ENCODE data around the gene CLCN6. TPM values are rescaled to one million over a fixed set of nuclear protein-coding genes. Genes with fewer than 3 reads are reported as not detected.

CLCN6 gene
- total and polyA plus RNA-seq, 2 donors (not counting 1 experiment from before 2014, with no cell fraction given): 35.0 to 99.8 TPM

DNA sequence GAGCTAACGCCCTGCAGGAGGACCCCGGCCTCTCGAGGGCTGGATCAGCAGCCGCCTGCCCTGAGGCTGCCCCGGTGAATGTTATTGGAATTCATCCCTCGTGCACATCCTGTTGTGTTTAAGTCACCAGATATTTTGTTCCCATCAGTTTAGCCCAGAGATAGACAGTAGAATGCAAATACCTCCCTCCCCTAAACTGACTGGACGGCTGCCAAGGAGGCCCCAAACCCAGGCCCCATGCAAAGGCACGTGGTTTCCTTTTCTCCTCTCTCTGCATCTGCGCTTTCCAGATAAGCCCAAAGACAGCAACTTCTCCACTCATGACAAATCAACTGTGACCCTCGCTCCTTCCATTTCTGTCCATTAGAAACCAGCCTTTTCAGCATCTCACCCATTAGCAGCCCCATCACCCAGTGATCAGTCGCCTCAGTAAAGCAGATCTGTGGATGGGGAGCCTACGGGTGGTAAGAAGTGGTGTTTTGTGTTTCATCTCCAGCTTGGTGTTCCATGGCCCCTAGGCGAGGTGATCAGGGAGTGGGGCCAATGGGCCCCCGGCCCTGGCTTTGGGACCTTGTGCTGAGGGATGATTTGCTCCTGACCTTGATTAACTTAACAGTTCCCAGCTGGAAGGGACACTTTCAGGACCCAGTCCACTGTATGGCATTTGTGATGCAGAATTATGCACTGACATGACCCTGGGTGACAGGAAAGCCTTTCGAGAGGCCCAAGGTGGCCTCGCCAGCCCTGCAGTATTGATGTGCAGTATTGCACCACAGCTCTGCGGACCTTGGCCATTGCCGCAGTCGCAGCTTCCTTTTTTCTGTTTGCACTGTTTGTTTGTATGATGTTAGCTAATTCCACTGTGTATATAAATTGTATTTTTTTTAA is 36.4 kb downstream of the CLCN6 start:
- no peak overlapping the region for H2AFZ ChIP-seq (ENCODE audit: insufficient read depth, low read depth, low read length, poor library complexity, severe bottlenecking)
- POLR2A ChIA-PET: no interaction called here
- intact Hi-C loops (cut with micrococcal nuclease): no loop called here
- H3K4me3 ChIP-seq (ENCODE audit: control extremely low read depth in 1 of 5, extremely low read depth in 1 of 5, insufficient read depth in 1 of 5, low read depth in 2 of 5, low read length in 4 of 5): no peak overlapping the region
- Mint-ChIP-seq H3K27ac (peak overlapping the region; percentile 69), H3K27me3 (no peaks in the 10 kb centered on the region), H3K9me3 (ENCODE audit: insufficient read depth) (no peaks in the 10 kb centered on the region), H3K4me3 (peak overlapping the region; percentile 13), H3K4me1 (peaks cover 27% of the 10 kb centered on the region)
- no peaks in the 10 kb centered on the region for H3K79me2 ChIP-seq (ENCODE audit: control insufficient read depth, insufficient read depth, low read length)
- TF ChIP-seq, protein P1, sequence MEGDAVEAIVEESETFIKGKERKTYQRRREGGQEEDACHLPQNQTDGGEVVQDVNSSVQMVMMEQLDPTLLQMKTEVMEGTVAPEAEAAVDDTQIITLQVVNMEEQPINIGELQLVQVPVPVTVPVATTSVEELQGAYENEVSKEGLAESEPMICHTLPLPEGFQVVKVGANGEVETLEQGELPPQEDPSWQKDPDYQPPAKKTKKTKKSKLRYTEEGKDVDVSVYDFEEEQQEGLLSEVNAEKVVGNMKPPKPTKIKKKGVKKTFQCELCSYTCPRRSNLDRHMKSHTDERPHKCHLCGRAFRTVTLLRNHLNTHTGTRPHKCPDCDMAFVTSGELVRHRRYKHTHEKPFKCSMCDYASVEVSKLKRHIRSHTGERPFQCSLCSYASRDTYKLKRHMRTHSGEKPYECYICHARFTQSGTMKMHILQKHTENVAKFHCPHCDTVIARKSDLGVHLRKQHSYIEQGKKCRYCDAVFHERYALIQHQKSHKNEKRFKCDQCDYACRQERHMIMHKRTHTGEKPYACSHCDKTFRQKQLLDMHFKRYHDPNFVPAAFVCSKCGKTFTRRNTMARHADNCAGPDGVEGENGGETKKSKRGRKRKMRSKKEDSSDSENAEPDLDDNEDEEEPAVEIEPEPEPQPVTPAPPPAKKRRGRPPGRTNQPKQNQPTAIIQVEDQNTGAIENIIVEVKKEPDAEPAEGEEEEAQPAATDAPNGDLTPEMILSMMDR (IDR thresholded peaks at IDR 0.05): no peak
- TF ChIP-seq EZH2 (IDR thresholded peaks at IDR 0.05; ENCODE audit: borderline replicate concordance, insufficient read depth, low read depth, low read length, poor library complexity, severe bottlenecking): no peak
- peaks cover 1 to 69% of the 10 kb centered on the region in 2 experiments for H3K36me3 ChIP-seq (replicated peaks in 1 of 2; ENCODE audit: control extremely low read depth in 1 of 2, control insufficient read depth in 1 of 2, extremely low read depth in 1 of 2, insufficient read depth in 2 of 2, low read length in 1 of 2)
- peak overlapping the region in 1 of 2 donors; percentile 13 for H3K27ac ChIP-seq (ENCODE audit: low read length in 2 of 2)
- H3K27me3 ChIP-seq (replicated peaks in 1 of 4; ENCODE audit: control extremely low read depth in 1 of 4, control insufficient read depth in 3 of 4, insufficient read depth in 4 of 4, low read length in 3 of 4): no peaks in the 10 kb centered on the region
- DNase-seq (peak; percentile 39), ATAC-seq (ENCODE audit: low read depth) (peak; percentile 40)
- peaks cover 14 to 22% of the 10 kb centered on the region in 2 donors for H3K4me1 ChIP-seq (ENCODE audit: control insufficient read depth in 2 of 2, insufficient read depth in 2 of 2, low read length in 2 of 2)
- 26% methylated on average over 13 of the region's 19 CpGs for WGBS (ENCODE audit: insufficient coverage)
- H3K4me2 ChIP-seq (replicated peaks; ENCODE audit: low read depth, low read length, poor library complexity, severe bottlenecking): peak overlapping the region; percentile 50
- no peak overlapping the region for H3K9ac ChIP-seq (ENCODE audit: low read length)
- H4K20me1 ChIP-seq (ENCODE audit: control insufficient read depth, insufficient read depth, low read length, poor library complexity, severe bottlenecking): peaks cover 27% of the 10 kb centered on the region
- H3K9me3 ChIP-seq (ENCODE audit: control extremely low read depth in 1 of 3, control insufficient read depth in 2 of 3, insufficient read depth in 1 of 3, low read length in 2 of 3): no peaks in the 10 kb centered on the region
- CTCF ChIA-PET: interaction anchor here (0.8 to 1.5 kb wide), 3 partner anchors 11 to 51 kb away, joined by 3 read pairs; no protein-coding TSS in a partner anchor

Measured in B cell (primary cell).